ENCODE results near the gene LRRC32. TPM values are rescaled to one million over a fixed set of nuclear protein-coding genes. Genes with fewer than 3 reads are reported as not detected.

Gene LRRC32
- polyA plus RNA-seq, 1 donor from 2014 or later, result not detected

DNA sequence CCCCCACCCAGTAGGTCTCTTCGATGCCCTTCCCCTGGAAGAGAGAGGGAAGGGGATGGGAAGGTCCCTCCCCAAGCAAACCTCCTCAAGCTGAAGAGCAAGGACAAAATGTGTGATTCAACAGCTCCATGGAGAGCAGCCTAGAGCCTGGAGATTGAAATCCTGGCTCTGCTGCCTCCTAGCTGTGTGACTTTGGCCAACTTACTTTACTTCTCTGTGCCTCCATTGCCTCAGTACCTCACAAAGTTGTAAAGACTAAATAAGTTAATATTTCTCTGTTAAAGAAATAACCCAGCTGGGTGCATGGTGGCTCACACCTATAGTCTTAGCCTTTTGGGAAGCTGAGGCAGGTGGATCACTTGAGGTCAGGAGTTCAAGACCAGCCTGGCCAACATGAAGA is 21.1 kb upstream of the LRRC32 start:
- no peaks in the 10 kb centered on the region for H3K9me2 ChIP-seq (ENCODE audit: insufficient read depth, low read length)
- no peaks in the 10 kb centered on the region for H3K27me3 ChIP-seq (ENCODE audit: insufficient read depth, low read depth, low read length)
- no peak overlapping the region for H3K4me3 ChIP-seq (ENCODE audit: low read length)
- TF ChIP-seq EP300 (conservative IDR thresholded peaks at IDR 0.05; ENCODE audit: poor library complexity, severe bottlenecking), result no peak
- TF ChIP-seq, protein P1, sequence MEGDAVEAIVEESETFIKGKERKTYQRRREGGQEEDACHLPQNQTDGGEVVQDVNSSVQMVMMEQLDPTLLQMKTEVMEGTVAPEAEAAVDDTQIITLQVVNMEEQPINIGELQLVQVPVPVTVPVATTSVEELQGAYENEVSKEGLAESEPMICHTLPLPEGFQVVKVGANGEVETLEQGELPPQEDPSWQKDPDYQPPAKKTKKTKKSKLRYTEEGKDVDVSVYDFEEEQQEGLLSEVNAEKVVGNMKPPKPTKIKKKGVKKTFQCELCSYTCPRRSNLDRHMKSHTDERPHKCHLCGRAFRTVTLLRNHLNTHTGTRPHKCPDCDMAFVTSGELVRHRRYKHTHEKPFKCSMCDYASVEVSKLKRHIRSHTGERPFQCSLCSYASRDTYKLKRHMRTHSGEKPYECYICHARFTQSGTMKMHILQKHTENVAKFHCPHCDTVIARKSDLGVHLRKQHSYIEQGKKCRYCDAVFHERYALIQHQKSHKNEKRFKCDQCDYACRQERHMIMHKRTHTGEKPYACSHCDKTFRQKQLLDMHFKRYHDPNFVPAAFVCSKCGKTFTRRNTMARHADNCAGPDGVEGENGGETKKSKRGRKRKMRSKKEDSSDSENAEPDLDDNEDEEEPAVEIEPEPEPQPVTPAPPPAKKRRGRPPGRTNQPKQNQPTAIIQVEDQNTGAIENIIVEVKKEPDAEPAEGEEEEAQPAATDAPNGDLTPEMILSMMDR (IDR thresholded peaks at IDR 0.05; ENCODE audit: poor library complexity, severe bottlenecking), result no peak
- TF ChIP-seq POLR2AphosphoS5 (IDR thresholded peaks at IDR 0.05), result no peak
- TF ChIP-seq RAD21 (conservative IDR thresholded peaks at IDR 0.05), result no peak
- no peak for TF ChIP-seq TAF1 (IDR thresholded peaks at IDR 0.05; ENCODE audit: low read depth)
- no peak for TF ChIP-seq REST (IDR thresholded peaks at IDR 0.05; ENCODE audit: borderline replicate concordance)
- no peak for TF ChIP-seq SMC3 (conservative IDR thresholded peaks at IDR 0.05; ENCODE audit: poor library complexity)
- TF ChIP-seq MXI1 (conservative IDR thresholded peaks at IDR 0.05; ENCODE audit: poor library complexity, severe bottlenecking), result no peak
- no peak for TF ChIP-seq EZH2 (IDR thresholded peaks at IDR 0.05; ENCODE audit: borderline replicate concordance, insufficient read depth, low read length, poor library complexity, severe bottlenecking)
- H3K4me2 ChIP-seq (ENCODE audit: low read length), result no peak overlapping the region
- no peak overlapping the region for H3K9ac ChIP-seq (ENCODE audit: low read length)
- no peak overlapping the region for H2AFZ ChIP-seq (ENCODE audit: low read depth, low read length)
- H3K79me2 ChIP-seq (replicated peaks; ENCODE audit: insufficient read depth, low read length), result no peaks in the 10 kb centered on the region
- no peaks in the 10 kb centered on the region for H3K9me3 ChIP-seq (ENCODE audit: low read length)
- H3F3A ChIP-seq (ENCODE audit: insufficient read depth, low read length, poor library complexity, severe bottlenecking), result no peaks in the 10 kb centered on the region
- no peak overlapping the region for H3K27ac ChIP-seq (ENCODE audit: low read length)
- no peaks in the 10 kb centered on the region for H4K20me1 ChIP-seq (ENCODE audit: insufficient read depth)
- no peaks in the 10 kb centered on the region for H3K36me3 ChIP-seq (ENCODE audit: insufficient read depth, low read length)

DNA sequence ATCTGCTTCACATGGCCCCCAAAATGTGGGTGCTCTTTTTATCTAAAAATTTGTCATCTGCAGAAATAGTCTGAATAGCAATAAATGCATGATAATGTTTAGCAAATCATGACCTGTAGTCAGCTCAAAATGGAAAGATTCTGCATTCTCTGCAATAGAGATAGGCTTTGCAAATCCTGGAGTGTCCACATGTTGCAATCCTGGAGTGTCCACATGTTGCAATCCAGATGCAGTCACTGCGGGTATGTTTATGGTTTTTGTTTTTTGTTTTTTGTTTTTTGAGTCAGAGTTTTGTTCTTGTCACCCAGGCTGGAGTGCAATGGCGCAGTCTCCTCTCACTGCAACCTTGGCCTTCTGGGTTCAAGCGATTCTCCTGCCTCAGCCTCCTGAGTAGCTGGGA is 20.2 kb upstream of the LRRC32 start:
- Histone ChIP-seq H3K9ac (ENCODE audit: low read length) (no peak overlapping the region), H3K4me3 (ENCODE audit: low read length) (no peak overlapping the region), H3K4me2 (ENCODE audit: low read length) (no peak overlapping the region), H3K27me3 (ENCODE audit: insufficient read depth, low read depth, low read length) (no peaks in the 10 kb centered on the region), H3K9me3 (ENCODE audit: low read length) (no peaks in the 10 kb centered on the region), H3K79me2 (replicated peaks; ENCODE audit: insufficient read depth, low read length) (no peaks in the 10 kb centered on the region), H4K20me1 (ENCODE audit: insufficient read depth) (no peaks in the 10 kb centered on the region), H3K27ac (ENCODE audit: low read length) (no peak overlapping the region), H2AFZ (ENCODE audit: low read depth, low read length) (no peak overlapping the region), H3K9me2 (ENCODE audit: insufficient read depth, low read length) (no peaks in the 10 kb centered on the region), H3F3A (ENCODE audit: insufficient read depth, low read length, poor library complexity, severe bottlenecking) (no peaks in the 10 kb centered on the region), H3K36me3 (ENCODE audit: insufficient read depth, low read length) (no peaks in the 10 kb centered on the region)
- TF ChIP-seq REST (IDR thresholded peaks at IDR 0.05; ENCODE audit: borderline replicate concordance) (no peak), TAF1 (IDR thresholded peaks at IDR 0.05; ENCODE audit: low read depth) (no peak), SMC3 (conservative IDR thresholded peaks at IDR 0.05; ENCODE audit: poor library complexity) (no peak), EP300 (conservative IDR thresholded peaks at IDR 0.05; ENCODE audit: poor library complexity, severe bottlenecking) (no peak), RAD21 (conservative IDR thresholded peaks at IDR 0.05) (no peak), EZH2 (IDR thresholded peaks at IDR 0.05; ENCODE audit: borderline replicate concordance, insufficient read depth, low read length, poor library complexity, severe bottlenecking) (no peak), POLR2AphosphoS5 (IDR thresholded peaks at IDR 0.05) (no peak)
- TF ChIP-seq, protein P1 (IDR thresholded peaks at IDR 0.05; ENCODE audit: poor library complexity, severe bottlenecking), result no peak

Data from neural cell (in vitro differentiated cells).